ENCODE results near the gene RMND1. TPM values are rescaled to one million over a fixed set of nuclear protein-coding genes. Genes with fewer than 3 reads are reported as not detected.

RMND1 gene
- total RNA-seq, 1 experiment from 2014 or later = 27.0 TPM

DNA sequence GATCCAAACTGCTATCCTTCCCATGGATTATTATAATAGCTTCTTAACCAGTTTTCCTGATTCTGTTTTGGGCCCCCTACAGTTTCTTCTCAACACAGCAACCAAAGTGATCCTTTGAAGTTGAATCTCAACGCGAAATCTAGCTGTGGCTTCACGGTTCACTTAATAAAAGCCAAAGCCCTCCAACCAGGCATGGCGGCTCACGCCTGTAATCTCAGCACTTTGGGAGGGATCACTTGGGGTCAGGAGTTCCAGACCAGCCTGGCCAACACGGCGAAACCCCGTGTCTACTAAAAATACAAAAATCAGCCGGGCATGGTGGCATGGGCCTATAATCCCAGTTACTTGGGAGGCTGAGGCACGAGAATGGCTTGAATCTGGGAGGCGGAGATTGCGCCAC is 3.3 kb downstream of the RMND1 start:
- Histone ChIP-seq H3K56ac (ENCODE audit: insufficient read length, low read depth, low read length) (no peak overlapping the region), H3K27me3 (ENCODE audit: insufficient read depth, low read length) (no peaks in the 10 kb centered on the region), H3T11ph (ENCODE audit: low read length) (no peak overlapping the region), H3K79me1 (ENCODE audit: insufficient read depth, low read depth, low read length, poor library complexity, severe bottlenecking) (peaks cover 9% of the 10 kb centered on the region), H4K8ac (replicated peaks; ENCODE audit: insufficient read length, low read depth, low read length) (no peak overlapping the region), H4K91ac (ENCODE audit: insufficient read length, low read depth, low read length) (no peak overlapping the region), H3K9me3 (ENCODE audit: control insufficient read depth, low read depth, low read length) (no peaks in the 10 kb centered on the region), H2BK5ac (ENCODE audit: insufficient read length, low read length) (no peak overlapping the region), H4K20me1 (ENCODE audit: control insufficient read depth, insufficient read depth, insufficient read length) (no peaks in the 10 kb centered on the region), H3K23me2 (ENCODE audit: insufficient read length, low read depth, low read length, poor library complexity, severe bottlenecking) (peaks cover 11% of the 10 kb centered on the region), H3K23ac (ENCODE audit: insufficient read length, low read depth, low read length) (no peak overlapping the region), H2AK5ac (ENCODE audit: insufficient read length, low read length) (no peak overlapping the region), H3K79me2 (ENCODE audit: insufficient read depth, low read length) (peaks cover 14% of the 10 kb centered on the region; the same call in 1 of the 2 replicates), H2BK12ac (ENCODE audit: insufficient read length, low read depth, low read length) (no peak overlapping the region), H3K4ac (ENCODE audit: low read depth, low read length) (no peak overlapping the region), H3K9ac (ENCODE audit: extremely low read depth, insufficient read length, low read length) (no peak overlapping the region), H3K14ac (ENCODE audit: insufficient read depth, low read length) (no peak overlapping the region), H2BK120ac (ENCODE audit: low read depth, low read length, poor library complexity, severe bottlenecking) (no peak overlapping the region), H3K18ac (ENCODE audit: insufficient read length, low read depth, low read length) (no peak overlapping the region), H2BK20ac (ENCODE audit: low read depth, low read length, poor library complexity, severe bottlenecking) (no peak overlapping the region), H3K4me2 (ENCODE audit: insufficient read depth, insufficient read length, low read length) (no peak overlapping the region), H3K4me1 (ENCODE audit: insufficient read depth, low read length) (no peaks in the 10 kb centered on the region), H2BK15ac (ENCODE audit: low read depth, low read length) (no peak overlapping the region), H3K27ac (ENCODE audit: insufficient read length, low read depth, low read length) (no peak overlapping the region), H2AFZ (ENCODE audit: low read length) (no peak overlapping the region), H4K5ac (ENCODE audit: insufficient read length, low read depth, low read length) (no peak overlapping the region)
- Mint-ChIP-seq H3K4me3 (no peak overlapping the region), H3K36me3 (ENCODE audit: insufficient read depth in 1 of 3, low read depth in 3 of 3) (peaks cover 5 to 32% (median 16%) of the 10 kb centered on the region in 3 experiments; a peak in 5 of 7 replicates), H3K4me1 (peaks cover 4 to 11% of the 10 kb centered on the region in 2 experiments), H3K27me3 (ENCODE audit: low read depth) (peaks cover 1% of the 10 kb centered on the region; the same call in 1 of the 2 replicates), H3K27ac (no peak overlapping the region), H3K9me3 (peaks cover 1 to 4% of the 10 kb centered on the region in 2 experiments; a peak in 3 of 5 replicates)
- DNase-seq = no peak
- no CpG with 5 or more reads among the region's 12 CpGs for WGBS (ENCODE audit: extremely low coverage, insufficient read length, low lambda C conversion rate)
- TF ChIP-seq, protein P1, sequence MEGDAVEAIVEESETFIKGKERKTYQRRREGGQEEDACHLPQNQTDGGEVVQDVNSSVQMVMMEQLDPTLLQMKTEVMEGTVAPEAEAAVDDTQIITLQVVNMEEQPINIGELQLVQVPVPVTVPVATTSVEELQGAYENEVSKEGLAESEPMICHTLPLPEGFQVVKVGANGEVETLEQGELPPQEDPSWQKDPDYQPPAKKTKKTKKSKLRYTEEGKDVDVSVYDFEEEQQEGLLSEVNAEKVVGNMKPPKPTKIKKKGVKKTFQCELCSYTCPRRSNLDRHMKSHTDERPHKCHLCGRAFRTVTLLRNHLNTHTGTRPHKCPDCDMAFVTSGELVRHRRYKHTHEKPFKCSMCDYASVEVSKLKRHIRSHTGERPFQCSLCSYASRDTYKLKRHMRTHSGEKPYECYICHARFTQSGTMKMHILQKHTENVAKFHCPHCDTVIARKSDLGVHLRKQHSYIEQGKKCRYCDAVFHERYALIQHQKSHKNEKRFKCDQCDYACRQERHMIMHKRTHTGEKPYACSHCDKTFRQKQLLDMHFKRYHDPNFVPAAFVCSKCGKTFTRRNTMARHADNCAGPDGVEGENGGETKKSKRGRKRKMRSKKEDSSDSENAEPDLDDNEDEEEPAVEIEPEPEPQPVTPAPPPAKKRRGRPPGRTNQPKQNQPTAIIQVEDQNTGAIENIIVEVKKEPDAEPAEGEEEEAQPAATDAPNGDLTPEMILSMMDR (conservative IDR thresholded peaks at IDR 0.05) = peak; percentile 29; the same call in 1 of the 3 replicates

Measured in H9 (cell line).